Brain microvascular endothelial cell (primary cell): Measurements from ENCODE around the gene TMEM158.

Experiments
- DNase-seq: peaks from one replicate; pipeline ENCODE4 v3.0.0-alpha.2; 2020
- H3K27ac ChIP-seq: fragments of 250-450 bp; sonication (Bioruptor Pico); 2 replicates; pipeline ENCODE4 v1.5.1; 2020; ENCODE audit warnings: mild to moderate bottlenecking, moderate library complexity
- H3K27me3 ChIP-seq: fragments of 250-450 bp; sonication (Bioruptor Pico); replicated peaks from 2 replicates; pipeline ENCODE4 v1.5.1; 2020; ENCODE audit warnings: mild to moderate bottlenecking
- H3K36me3 ChIP-seq: fragments of 250-450 bp; sonication (Bioruptor Pico); replicated peaks from 2 replicates; pipeline ENCODE4 v1.5.1; 2020; ENCODE audit warnings: mild to moderate bottlenecking
- H3K4me3 ChIP-seq: 2 replicates; pipeline ENCODE4 v1.5.1; 2011; ENCODE audit warnings: low read depth, mild to moderate bottlenecking, control low read depth, low read length, moderate library complexity
- in situ Hi-C: cut with HindIII; loops from 2 replicates; pipeline ENCODE4 v1.10.0; 2017; ENCODE audit warnings: low sequenced_read_pairs, low pct_ligation_motif_present
- TF ChIP-seq, protein P1 (sequence below): IDR thresholded peaks from 2 replicates; pipeline ENCODE4 v1.5.1; 2011; ENCODE audit warnings: low read depth, mild to moderate bottlenecking, moderate library complexity, low read length, control low read depth, inconsistent platforms; ENCODE audit errors: missing control alignments

TMEM158 gene

DNA sequence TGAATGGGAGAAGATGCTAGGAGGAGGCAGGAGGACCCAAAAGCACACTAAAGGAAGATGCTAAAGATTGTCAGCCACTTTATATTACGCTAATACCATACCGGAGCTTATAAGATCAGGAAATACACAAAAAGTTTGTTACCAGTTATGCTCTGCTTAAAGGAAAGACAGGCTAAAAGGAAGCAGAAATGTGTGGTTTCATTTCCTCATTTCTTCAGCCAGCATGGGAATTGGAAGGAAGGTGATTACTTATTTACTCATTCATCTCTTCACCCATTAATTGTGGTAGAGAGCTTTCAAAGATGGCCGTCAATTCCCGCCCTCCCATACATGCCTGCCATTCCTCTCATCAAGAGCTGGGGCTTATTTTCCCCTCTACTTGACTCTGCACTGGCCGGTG, 26.7 kb upstream of the TMEM158 start:
- TF ChIP-seq, protein P1, sequence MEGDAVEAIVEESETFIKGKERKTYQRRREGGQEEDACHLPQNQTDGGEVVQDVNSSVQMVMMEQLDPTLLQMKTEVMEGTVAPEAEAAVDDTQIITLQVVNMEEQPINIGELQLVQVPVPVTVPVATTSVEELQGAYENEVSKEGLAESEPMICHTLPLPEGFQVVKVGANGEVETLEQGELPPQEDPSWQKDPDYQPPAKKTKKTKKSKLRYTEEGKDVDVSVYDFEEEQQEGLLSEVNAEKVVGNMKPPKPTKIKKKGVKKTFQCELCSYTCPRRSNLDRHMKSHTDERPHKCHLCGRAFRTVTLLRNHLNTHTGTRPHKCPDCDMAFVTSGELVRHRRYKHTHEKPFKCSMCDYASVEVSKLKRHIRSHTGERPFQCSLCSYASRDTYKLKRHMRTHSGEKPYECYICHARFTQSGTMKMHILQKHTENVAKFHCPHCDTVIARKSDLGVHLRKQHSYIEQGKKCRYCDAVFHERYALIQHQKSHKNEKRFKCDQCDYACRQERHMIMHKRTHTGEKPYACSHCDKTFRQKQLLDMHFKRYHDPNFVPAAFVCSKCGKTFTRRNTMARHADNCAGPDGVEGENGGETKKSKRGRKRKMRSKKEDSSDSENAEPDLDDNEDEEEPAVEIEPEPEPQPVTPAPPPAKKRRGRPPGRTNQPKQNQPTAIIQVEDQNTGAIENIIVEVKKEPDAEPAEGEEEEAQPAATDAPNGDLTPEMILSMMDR, result no peak

DNA sequence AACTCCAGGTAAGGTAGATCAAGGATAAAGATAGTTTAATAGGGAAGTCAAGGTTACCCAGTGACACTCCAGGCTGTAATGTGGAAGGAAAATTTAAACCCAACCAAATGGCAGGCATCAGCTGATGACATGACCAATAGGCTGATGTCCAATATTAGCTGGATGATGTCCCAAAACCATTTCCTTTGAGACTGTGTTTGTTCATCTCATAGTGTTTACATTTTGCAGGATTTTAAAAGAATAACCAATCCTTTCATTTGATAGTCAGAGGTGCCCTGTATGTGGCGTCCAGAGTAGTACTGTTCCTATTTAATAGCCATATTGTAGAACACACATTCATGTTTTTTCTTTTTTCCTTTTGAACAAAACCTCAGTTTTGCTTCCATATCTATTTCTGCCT, 23.3 kb upstream of the TMEM158 start:
- TF ChIP-seq, protein P1, result no peak
- H3K27ac ChIP-seq, result no peak overlapping the region
- in situ Hi-C loops, result no loop called here
- no peaks in the 10 kb centered on the region for H3K36me3 ChIP-seq
- no peak overlapping the region for H3K4me3 ChIP-seq
- H3K27me3 ChIP-seq, result no peaks in the 10 kb centered on the region
- DNase-seq, result no peak

More for the DNA sequence above, 26.7 kb upstream of the TMEM158 start:
- H3K4me3 ChIP-seq, result no peak overlapping the region
- H3K27ac ChIP-seq, result no peak overlapping the region
- DNase-seq, result no peak
- no peaks in the 10 kb centered on the region for H3K36me3 ChIP-seq
- H3K27me3 ChIP-seq, result no peaks in the 10 kb centered on the region
- in situ Hi-C loops, result no loop called here

DNA sequence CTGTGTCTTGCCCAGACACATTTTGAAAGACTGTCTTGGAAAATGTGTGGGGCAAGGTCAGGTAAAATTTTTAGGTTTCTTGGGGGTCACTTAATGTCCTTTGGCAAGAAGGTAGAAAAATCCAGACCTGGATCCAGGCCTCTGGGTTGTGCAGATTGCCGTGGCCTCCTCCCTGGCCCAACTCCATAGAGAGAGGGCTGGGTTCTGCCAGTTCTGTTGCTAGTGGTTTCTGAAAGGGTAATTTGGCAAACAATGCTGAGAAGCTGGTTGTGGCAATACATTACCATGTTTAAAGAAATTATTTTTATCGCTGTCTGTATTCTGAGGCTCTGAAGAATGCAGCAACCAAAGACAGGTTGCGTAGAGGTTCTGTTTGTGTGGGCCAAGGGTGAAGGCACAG, 20.2 kb upstream of the TMEM158 start:
- H3K27me3 ChIP-seq, result no peaks in the 10 kb centered on the region
- no peaks in the 10 kb centered on the region for H3K36me3 ChIP-seq
- TF ChIP-seq, protein P1, result no peak
- H3K4me3 ChIP-seq, result no peak overlapping the region
- no peak for DNase-seq
- in situ Hi-C loops, result no loop called here
- no peak overlapping the region for H3K27ac ChIP-seq

DNA sequence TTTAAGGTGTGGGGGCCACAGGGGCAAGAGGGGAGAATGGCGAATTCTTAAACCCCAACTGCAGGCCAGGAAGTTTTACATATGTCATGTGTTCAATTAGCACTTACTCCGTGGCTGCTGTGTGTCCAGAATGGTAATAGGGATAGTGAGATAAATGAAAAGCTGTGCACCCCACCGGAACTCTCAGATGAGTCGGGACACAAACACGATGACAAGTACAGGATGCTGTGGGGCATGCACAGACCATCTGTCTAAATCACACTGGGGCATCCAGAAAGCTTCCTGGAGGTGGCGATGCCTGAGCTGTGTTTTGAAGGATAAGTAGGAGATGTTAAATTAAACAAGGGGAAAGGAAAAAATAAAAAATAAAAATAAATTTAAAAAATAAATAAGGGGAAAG, 18.3 kb upstream of the TMEM158 start:
- Histone ChIP-seq H3K27ac (no peak overlapping the region), H3K27me3 (no peaks in the 10 kb centered on the region), H3K4me3 (no peak overlapping the region), H3K36me3 (no peaks in the 10 kb centered on the region)
- TF ChIP-seq, protein P1, result no peak
- no peak for DNase-seq
- in situ Hi-C loops, result no loop called here

DNA sequence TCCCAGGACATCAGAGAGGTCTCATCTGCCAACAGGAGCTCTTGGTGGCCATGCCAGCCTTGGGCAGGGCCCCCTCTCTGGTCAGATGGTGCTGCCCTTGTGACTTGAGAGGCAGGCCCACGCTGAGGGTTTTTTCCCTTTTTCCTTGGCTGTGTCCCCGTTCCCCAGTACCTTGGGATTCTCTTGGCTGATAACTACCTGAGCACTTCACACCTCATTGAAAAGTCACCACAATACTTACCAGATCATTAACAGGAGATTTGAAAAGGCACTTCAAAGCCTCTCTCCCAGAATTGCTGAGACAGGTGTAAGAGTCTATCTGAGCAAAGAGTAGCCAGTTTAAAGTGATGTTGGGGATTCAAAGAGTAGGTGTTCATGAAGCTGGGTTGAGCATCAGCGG, 15.1 kb upstream of the TMEM158 start:
- H3K4me3 ChIP-seq, result no peak overlapping the region
- in situ Hi-C loops, result no loop called here

DNA sequence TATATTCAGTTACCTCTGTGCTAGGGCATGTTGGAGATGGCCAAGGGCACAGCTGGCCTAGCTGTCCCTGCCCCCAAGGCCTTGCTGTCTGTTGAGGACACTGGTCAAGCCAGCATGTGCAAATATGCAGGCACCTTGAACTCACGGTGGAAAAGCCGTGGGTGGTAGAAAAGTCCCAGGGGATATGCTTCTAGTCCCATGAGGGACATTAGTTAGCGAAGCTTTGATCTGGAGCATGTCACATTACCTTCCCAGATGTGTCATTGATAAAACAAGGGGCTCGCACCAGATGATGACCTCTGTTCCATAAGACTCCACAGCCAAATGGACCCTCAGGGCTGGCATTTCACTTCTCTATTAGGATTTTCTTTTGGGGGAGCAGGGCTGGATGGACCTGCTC, 14.2 kb upstream of the TMEM158 start:
- no peaks in the 10 kb centered on the region for H3K36me3 ChIP-seq
- H3K27me3 ChIP-seq, result no peaks in the 10 kb centered on the region
- in situ Hi-C loops, result no loop called here
- TF ChIP-seq, protein P1, result no peak
- no peak overlapping the region for H3K4me3 ChIP-seq
- no peak for DNase-seq
- H3K27ac ChIP-seq, result no peak overlapping the region

More for the DNA sequence above, 15.1 kb upstream of the TMEM158 start:
- TF ChIP-seq, protein P1, result no peak
- Histone ChIP-seq H3K36me3 (no peaks in the 10 kb centered on the region), H3K27me3 (no peaks in the 10 kb centered on the region), H3K27ac (no peak overlapping the region)
- no peak for DNase-seq
